Stimulated activated CD4-positive, alpha-beta T cell treated with anti-CD3 and anti-CD28 coated beads, Interleukin-12 subunit alpha, Interleukin-12 subunit beta, amount 100 ng/mL, for 48 hours (primary cell): ENCODE results near the gene TLCD1.
A peak's percentile ranks its signal among the peaks of the same experiment; 100 is the strongest.
"Not testable (repeated sequence)": the region's sequence is repeated elsewhere in the genome, so short reads cannot be mapped to it uniquely, and the experiment has no call there.

Experiments
- DNase-seq, 3 donors: peaks; one replicate each; pipeline ENCODE4 v3.0.0-alpha.2; 2020; ENCODE audit warnings: low read depth in 2 of 3, low spot score in 1 of 3

Gene TLCD1

DNA sequence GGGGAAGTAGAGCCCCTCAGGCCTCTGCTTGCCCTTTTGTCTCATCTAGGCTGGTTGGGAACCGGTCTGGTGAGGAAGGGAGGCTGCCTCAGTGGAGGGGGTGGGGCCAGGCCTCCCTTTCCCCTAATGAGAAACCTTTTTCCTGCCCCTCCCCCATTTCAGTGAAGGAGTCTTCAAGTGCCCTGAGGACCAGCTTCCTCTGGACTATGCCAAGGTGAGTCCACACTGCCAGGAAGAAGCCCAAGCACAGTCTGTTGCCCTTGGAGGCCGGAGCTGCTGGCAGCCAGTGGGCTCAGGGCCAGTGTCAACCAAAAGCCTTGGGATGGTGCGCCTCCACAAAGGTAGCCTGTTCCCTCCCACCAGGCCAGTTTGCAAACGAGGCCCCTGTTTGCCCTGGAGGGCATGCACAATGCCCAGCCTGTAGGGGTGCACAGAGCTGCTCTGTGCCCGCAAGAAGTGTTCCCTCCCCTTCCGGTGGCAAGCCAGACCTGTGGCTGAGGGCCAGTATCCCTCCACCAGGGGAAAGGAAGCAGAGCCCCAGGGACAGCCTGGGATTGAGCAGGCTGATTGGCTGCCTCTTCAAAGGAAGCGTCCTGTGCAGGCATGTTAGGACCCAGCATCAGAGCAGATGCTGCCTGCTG, 21.1 kb upstream of the TLCD1 start:
- no peak for DNase-seq

DNA sequence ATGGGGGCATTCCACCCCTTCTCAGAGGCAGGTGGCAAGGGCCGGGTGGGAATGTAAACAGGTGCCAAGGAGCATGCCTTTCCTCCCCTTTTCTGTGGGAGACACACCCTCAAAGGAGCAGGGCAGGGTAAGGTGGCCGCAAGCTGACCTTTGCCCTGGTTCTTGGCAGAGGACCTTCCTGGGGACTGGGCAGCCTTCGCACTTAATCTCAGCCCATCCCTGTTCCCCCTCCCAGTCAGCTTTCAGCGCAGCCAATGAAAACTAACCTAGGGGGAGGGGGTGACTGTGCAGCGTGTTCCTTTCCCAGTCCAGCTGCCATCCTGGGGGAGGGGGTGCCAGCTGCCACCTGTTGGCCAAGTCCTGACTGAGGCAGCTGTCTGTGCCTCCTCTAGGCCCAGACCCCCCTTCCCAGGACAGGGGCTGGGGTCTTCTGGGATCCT, 20.6 kb upstream of the TLCD1 start:
- DNase-seq: no peak

DNA sequence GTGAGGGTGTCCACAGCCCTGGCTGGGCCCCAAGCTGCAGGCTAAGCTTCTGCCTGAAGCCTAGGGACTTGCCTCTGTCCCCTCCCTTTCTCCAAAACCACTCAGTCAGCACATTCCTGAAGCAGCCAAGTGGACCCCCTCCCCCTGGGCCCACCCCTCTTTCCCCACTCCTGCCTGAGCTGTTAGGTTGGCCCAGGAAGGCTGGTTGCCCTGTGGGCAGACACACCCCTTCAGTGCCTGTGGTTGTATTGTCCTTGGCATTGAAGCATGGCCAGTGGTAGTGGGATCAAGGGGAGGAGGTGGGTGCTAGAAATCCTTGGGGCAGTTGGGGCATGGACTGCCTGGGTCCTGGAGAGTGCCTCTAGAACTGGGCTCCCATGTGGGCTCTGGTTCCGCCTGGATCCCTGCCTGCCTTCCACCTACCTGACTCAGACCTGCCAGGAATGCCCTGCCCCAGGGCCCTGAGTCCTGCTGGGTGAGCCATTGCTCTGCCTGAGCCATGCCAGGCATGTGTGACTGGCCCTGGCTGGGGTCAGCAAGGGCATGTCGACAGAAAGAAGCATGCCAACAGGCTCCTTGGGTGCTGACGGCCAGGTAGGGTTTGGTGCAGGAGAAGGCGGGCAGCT, 19.9 kb upstream of the TLCD1 start:
- DNase-seq: no peak

DNA sequence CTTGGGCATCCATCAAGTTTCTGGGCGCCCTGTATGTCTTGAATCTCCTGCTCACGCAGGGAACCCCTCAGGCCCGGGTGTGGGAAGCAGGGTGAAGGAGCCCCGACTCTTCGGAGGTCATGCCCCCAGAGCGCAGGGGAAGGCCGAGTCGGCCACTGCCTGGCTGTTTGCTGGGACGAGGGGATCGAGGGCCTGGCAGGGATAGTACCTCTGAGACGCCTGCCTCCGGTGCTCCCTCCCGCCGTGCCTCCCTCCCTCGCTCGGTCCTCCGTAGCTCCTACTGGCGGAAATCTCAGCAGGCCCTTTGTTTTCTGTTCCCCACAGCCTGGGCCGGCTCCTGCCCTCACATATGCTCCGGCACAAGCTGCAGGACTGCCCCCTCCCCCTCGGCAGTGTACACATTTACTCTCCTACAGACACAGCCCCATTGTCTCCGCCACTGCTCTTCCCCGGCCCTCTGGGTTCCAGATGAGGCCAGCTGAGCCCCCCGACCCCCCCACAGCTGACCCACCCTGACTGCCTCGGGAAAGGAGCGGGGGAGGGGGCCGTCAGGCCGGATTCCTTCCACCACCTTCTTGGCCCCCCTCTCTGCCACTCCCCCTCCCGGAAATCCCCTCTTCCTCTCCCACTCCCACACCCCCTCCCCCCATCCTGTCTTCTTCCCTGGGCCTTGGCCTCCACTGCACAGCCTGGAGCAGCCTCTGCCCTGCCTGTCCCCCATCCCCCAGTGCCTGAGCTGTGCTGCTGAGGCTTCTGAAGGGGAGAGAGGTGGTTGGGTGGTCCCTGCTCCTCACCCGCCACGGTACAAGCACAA, 19.1 kb upstream of the TLCD1 start:
- DNase-seq: no peak

DNA sequence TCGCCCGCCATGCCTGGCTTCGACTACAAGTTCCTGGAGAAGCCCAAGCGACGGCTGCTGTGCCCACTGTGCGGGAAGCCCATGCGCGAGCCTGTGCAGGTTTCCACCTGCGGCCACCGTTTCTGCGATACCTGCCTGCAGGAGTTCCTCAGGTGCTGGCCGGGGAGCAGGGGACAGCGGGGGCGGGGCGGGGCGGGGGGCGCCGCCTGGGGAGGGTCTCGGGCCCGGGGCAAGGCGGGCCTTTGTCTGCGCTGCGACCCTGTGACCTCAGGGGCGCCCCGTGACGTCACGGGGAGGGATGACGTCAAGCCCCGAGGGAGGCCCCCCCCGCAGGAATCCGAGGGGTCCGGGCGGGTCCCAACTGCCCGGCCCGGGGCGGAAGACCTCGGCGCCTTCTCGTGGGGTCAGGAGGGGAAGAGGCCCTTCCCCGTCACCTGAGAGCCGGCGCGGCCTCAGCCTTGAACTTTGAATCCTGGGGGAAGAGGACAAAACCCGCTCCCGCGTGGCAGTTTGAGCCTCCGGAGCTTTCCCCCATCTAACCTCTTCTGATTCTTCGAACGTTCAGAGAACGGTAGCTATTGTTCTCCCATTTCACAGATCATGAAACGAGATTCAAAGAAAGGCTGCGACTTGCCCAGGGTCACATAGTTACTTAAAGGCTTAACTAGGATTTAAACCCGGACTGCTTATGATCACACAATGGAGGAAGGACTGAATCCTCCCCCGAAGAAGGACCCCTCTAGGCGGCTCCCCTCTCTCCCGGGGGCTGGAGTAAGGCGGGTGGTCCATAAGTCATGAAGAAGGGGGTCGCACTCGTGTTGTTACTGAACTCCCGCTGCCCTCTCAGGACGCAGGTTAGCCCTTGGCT, 18.3 kb upstream of the TLCD1 start:
- DNase-seq: peak in 2 of 3 donors; percentile 53 to 57

DNA sequence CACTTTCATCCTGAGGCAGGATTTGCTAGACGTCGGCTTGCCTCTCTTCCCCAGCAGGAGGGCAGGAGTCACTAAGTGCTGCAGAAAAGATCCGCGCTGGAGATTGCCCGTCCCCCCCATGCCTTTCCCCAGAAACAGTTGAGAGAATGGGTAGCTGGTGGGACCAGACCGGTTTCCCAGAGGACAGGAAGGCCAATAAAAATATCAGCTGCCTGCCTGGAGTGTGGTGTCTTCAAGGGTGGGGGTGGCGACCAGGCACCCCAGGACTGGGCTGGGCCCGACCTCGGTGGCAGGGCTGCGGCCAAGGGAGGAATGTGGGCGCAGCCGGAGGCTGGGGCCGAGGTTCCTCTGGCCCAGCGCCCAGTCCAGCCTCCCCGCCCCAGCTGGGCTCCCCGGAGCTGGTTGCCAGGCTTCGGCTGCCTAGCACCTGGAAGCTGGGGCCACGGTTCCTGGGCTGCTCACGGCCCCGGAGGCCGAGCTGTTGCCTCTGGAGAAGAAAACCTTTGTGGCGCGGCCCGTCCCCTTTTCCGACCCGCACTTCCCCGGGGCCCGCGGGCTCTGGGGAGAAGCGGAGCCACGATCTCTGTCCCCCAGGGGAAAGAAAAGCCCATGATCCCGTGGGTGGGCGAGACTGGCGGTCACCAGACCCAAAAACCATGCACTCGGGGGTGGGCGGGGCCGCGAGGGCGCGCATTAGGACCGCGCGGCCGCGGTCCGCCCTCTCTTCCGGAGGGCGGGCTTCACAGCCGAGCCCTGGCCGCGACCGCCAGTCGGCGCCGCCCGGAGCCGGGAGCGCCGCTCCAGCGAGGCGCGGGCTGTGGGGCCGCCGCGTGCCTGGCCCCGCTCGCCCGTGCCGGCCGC, 17.4 kb upstream of the TLCD1 start, which contains the start of gene TRAF4:
Gene TRAF4 (plus strand): TSS at position 769 of the 861 bp plus-strand sequence. CDS start 102 bp downstream, outside the sequence.
- DNase-seq: peak in 2 of 3 donors; percentile 52 to 83

DNA sequence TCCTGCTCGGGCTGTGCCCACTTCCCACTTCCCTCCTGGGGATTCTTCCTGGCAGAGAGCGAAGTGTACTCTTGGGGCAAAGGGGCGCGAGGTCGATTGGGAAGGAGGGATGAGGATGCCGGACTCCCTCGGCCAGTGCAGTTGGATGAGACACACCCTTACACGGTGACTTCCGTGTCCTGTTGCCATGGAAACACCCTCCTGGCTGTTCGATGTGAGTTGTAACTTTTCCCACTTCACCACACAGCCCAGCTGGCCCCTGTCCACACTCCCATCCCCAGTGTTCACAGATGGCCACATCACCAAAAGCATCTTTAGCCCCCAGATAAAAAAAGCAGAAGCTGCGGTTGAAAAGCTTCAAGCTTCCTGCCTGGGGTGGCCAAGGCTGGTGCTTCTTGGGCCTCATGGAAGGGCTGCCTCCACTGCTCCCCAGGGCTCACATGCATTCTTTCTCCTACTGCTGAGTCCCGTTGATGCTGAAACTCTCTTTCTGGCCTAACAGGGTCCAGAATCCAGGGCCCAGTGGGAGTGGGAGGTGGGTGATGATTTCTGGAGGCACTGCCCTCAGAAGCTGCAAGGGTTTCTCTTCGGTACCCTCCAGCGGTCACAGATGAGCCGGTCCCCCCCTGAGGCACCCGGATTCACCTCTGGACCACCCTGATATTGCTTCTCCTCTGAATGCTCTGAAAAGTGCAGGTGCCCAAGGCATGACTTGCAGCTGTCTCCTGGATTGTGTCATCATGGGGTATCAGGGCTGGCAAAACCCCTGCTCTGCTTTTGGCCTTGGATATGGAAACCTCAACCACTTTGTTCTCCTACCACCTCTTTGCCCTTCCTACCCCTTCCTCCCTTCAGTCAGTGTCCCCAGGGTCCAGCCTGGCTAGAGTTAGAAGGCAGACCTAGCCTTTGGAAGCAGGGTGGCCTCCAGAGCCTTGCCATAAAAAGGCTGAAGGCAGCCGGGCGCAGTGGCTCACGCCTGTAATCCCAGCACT, 15.6 kb upstream of the TLCD1 start:
- DNase-seq: no peak

DNA sequence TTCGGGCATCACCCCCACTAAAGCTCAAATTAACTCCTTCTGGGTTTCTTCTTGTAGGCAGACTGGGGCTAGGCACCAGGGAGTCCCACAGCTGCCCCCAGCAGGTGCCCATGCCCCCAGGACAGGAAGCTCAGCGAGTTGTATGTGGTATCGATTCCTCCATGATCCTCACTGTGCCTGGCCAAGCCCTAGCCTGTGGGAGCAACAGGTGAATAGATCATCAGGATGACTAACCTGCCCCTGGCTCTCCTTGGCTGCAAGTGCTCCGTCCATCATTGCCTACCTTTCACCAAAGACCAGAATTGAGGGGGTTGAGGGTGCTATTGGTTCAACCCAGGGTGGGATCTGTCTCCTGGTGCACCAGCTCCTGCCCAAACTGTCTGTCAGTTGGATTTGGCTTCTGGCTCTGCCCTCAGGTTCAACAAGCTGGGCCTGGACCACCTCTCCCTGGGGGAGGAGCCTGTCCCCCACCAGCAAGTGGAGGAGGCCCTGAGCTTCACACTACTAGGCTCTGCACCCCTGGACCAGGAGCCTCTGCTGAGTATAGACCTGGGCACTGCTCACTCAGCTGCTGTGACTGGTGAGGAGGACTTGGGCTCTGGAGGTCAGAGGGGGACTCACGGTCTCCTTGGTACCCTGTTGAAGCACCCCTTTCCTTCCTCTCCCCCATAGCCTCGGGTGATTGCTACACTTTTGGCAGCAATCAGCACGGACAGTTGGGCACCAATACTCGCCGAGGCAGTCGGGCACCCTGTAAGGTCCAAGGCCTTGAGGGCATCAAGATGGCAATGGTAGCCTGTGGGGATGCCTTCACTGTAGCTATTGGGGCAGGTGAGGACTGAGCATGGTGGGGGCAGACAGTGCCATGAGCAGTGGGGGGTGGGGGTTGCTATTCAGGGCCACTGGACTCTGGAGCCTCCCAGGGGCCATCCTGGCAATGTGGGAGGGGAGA, 14.6 kb upstream of the TLCD1 start:
- no peak for DNase-seq

DNA sequence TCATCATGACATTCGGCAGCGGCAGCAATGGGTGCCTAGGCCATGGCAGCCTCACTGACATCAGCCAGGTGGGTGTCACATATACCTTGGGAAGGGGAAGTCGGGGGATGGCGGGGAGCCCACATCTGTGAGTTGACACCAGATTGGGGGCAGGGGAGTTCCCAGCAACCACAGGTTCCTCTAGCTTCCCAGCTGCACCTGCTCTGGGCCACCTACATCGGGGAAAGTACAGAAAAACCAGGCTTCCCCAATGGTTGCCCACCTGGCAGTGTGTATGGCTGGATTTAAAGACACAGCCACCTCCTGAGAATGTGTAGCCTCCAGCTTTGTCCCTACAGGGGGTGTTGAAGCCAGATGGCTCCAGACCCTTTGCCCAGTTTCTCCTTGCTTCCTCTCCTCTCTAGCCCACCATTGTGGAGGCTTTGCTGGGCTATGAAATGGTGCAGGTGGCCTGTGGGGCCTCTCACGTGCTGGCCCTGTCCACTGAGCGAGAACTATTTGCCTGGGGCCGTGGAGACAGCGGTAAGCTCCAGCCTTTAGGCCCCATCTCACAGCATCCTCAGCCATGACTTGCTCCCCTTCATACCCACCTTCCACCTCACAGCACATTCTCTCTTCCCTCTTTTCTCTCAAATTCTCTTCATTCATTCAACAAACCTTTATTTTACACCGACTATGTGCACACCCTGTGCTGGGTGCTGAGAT, 12.8 kb upstream of the TLCD1 start:
- DNase-seq: no peak

DNA sequence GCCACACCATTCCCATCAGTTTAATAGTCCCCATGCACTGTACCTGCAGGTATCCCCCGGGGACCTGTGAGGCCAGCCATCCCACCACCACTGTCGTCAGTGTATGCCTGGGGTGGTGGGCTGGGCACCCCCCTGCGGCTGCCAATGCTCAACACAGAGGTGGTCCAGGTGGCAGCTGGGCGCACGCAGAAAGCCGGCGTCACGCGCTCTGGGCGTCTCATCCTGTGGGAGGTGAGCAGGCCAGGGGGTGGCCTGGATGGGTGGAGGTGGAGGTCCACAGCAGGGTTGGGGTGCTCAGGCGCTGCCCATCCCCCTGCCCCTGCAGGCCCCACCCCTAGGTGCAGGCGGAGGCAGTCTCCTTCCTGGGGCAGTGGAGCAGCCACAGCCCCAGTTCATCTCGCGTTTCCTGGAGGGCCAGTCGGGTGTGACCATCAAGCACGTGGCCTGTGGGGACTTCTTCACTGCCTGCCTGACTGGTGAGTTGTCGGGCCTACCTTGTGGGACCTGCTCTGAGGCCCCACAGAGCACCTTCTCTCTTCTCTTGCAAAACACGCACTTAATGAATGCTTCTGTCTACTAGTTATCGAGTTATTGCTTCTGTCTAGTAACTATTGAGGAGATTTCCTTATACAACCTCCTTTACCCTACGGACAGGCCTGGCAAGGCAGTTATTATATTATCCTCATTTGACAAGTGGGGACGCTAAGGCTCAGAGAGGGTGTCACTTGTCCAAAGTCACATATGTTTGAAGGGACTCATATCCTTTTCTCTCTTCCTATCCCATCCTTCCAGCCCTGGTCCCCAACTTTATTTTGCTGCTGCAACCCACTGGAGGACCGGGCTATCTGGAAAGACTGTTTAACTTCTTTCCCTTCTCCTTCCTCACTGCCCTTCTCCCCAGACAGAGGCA, 12.0 kb upstream of the TLCD1 start:
- no peak for DNase-seq

DNA sequence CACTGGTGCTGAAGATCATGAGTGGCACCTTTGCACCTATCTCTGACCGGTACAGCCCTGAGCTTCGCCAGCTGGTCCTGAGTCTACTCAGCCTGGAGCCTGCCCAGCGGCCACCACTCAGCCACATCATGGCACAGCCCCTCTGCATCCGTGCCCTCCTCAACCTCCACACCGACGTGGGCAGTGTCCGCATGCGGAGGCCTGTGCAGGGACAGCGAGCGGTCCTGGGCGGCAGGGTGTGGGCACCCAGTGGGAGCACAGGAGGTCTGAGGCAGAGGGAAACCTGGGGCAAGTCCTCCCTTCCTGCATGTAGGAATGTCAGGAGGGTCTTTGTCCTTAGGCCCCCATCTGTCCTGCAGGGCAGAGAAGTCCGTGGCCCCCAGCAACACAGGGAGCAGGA, 11.3 kb upstream of the TLCD1 start:
- no peak for DNase-seq

DNA sequence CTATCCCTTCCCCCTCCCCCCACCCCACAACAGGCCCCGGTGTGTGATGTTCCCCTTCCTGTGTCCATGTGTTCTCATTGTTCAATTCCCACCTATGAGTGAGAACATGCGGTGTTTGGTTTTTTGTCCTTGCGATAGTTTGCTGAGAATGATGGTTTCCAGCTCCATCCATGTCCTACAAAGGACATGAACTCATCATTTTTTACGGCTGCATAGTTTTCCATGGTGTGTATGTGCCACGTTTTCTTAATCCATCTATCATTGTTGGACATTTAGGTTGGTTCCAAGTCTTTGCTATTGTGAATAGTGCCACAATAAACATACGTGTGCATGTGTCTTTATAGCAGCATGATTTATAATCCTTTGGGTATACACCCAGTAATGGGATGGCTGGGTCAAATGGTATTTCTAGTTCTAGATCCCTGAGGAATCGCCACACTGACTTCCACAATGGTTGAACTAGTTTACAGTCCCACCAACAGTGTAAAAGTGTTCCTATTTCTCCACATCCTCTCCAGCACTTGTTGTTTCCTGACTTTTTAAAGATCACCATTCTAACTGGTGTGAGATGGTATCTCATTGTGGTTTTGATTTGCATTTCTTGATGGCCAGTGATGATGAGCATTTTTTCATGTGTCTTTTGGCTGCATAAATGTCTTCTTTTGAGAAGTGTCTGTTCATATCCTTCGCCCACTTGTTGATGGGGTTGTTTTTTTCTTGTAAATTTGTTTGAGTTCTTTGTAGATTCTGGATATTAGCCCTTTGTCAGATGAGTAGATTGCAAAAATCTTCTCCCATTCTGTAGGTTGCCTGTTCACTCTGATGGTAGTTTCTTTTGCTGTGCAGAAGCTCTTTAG, 10.1 kb upstream of the TLCD1 start:
- DNase-seq: not testable (repeated sequence)

DNA sequence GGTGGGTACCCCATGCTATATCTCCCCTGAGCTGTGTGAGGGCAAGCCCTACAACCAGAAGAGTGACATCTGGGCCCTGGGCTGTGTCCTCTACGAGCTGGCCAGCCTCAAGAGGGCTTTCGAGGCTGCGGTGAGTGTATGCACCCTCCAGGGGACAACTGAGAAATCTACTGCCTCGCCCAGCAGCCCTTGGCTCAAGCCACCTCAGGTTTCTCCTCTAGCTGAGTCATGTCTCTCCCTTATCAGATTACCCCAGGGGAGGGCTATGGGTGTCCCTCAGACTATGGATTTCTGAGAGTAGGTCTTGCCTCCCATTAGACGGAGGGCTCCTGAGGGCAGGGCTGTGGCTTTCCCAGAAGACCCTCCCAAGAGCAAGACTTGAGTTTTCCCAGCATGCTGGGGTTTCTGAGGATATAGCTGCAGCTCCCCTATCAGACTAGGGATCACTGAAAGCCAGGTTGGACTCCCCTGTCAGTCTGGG, 9.2 kb upstream of the TLCD1 start:
- DNase-seq: no peak

DNA sequence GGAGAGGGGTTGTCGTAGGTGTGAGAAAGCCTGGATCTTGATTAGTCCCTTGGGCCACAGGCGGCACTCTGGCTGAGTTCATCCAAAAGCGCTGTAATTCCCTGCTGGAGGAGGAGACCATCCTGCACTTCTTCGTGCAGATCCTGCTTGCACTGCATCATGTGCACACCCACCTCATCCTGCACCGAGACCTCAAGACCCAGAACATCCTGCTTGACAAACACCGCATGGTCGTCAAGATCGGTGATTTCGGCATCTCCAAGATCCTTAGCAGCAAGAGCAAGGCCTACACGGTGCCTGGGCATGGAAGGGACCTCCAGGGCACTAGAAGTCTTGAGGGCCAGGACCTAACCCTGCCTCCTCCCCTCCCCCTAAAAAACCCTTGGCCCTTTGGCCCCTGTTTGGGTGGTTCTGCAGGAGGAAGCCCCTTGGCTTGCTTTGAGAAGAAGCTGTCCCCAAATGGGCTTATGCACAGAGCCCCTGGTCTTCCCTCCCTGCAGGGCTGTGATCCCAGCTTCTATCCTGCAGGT, 8.7 kb upstream of the TLCD1 start:
- DNase-seq: no peak

DNA sequence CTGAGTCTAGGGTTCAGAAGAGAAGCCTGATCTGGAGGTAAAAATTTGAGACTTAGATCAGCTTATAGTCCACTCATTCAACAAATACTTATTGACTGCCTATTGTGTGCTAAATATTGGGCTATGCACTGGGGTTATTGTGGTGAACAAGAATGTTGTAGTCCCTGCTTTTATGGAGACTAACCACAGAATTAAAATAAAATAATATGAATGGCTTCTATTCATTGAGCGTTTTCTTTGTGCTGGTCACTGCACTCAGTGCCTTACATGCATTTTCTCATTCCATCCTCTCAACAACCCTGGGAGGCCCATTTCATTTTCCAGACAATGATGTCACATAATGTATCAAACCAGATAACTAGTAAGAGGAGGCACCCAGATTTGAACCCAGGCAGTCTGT, 7.3 kb upstream of the TLCD1 start:
- DNase-seq: no peak
